ENCODE results near the gene EPN2.
A peak's percentile ranks its signal among the peaks of the same experiment; 100 is the strongest.
"Not testable (repeated sequence)": the region's sequence is repeated elsewhere in the genome, so short reads cannot be mapped to it uniquely, and the experiment has no call there.

EPN2 gene

DNA sequence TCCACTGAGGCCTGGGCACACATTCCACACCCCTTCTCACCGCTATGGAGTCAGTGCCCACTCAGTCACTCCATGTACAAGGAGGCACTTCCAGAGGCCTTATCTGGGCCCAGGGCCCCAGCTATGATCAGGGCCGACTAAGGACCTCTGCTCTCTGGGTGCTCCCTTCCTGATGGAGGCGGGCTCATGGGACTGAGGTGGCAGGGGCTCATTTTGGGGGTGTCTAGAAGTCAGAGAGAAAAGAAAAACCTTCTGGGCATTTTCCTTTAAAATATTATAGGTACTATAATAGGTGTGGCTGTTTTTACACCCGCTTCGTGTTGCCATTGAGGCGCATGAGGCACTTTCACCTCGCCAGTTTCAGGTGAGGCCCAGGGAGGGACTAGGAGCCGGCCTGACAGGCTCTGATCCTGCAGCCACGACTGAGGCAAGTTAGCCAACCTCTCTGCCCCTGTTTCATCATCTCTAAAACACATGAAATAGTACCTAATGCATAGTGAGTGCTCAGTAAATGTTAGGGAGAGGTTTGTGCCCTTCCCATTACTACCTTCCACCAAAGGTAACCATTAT, 111.0 kb downstream of the EPN2 start:
- DNase-seq, result no peak

DNA sequence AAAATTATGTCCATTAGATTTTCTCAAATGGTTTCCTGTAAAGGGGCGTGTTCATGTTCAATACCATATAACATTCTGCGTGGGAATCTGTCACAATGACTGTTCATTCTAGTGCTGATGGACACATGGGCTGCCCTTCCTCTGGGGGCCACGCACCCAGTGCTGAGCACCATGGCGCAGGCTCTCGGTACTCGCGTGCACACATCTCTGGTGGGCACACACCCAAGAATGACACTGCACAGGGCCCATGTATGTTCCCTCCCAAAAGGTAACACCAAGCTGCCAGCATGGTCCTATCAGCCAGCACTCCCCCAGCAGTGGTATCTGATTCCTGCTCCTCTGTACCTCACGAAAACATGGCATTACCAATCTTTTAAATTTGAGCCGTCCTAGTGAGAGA, 111.6 kb downstream of the EPN2 start:
- no peak for DNase-seq

DNA sequence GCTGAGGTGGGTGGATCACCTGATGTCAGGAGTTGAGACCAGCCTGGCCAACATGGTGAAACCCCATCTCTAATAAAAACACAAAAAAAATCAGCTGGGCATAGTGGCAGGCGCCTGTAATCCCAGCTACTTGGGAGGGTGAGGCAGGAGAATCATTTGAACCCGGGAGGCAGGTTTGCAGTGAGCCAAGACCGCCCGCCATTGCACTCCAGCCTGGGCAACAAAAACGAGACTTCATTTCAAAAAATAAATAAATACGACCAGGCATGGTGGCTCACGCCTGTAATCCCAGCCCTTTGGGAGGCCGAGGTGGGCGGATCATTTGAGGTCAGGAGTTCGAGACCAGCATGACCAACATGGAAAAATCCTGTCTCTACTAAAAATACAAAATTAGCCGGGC, 116.2 kb downstream of the EPN2 start:
- not testable (repeated sequence) for DNase-seq

DNA sequence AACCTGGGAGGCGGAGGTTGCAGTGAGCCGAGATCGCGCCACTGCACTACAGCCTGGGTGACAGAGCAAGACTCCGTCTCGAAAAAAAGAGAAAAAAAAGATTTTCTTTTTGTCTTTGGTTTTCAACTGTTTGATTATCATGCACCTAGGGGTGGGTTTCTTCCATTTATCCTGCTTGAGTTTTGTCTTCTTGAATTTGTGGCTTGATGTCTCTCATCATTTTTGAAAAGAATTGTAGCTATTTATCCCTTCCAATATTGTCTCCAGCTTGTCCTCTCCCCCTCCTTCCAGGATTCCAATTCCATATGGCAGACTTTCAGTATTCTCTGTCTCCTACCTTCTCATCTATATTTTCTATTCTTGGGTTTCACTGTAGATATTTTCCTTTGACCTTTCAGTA, 117.6 kb downstream of the EPN2 start:
- DNase-seq, result no peak

DNA sequence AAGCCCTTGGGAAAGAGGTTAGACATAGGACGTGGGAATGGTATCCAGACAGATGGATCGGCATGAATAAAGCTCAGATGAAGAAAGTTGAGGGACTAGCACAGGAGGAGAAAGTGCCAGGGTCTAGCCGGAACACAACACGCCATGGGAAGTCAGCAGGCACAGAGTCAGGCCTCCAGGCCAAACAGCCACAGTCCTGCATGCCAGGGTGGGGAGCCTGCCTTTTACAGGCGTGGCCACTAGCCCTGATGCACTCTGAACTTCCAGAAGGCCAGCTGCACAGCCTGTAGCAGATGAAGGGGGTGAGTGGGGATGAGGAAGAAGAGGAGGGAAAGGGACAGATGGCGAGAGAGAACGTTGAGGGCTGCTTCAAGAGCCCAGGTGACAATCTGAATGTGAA, 120.2 kb downstream of the EPN2 start:
- no peak for DNase-seq

DNA sequence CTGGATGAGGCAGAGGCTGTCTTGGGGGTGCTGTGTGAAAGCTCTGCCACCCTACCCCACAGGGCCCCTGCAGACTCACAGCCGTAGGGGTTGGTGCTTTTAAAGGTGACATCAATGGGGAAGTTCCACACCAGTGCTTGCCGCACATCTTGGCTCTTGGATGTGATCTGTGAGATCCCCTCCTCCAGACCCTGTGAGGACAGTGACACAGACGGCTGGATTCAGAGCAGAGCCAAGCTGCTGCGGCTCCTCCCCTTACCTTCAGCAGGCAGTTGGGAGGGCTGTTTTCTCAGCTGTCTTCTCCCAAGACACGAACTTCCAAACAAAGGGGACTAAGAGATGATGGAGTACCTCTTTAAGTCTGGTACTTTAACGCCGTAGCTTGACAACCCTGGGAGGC, 120.6 kb downstream of the EPN2 start:
- DNase-seq, result no peak

DNA sequence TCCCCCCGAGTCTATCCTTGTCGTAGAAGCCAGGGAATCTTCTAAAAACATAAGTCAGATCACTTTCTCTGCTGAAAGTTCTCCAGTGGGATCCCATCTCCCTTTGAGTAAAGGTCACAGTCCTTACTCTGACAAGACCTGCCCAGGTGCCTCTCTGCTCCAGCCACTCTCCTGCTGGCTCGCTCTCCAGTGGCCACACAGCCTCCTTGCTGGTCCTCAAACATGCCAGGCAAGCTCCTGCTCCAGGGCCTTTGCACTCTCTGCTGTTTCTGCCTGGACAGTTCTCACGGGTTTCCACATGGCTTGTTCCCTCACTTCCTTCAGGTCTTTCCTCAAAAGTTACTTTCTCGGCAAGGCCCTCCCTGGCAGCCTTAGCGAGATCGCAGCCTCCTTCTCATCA, 122.0 kb downstream of the EPN2 start:
- no peak for DNase-seq

DNA sequence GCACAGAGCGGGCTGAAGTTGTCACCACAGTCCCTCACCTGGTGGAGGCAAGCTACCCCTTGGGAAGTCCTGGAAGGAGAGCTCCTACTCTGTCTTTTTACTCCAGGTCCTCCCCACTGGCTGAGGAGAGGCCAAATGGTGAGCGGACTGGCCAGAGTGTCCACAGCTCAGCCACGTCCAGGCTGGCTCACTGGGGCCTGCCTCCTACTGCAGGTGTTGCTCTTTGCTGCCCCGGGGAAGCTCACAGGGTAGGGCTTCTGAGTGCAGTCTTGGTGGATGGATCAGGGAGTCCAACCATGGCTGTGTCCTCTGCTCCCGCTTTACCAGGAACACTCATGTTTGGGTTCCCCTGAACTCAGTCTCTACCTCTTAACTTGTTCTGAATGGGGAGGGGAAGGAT, 122.7 kb downstream of the EPN2 start:
- no peak for DNase-seq

DNA sequence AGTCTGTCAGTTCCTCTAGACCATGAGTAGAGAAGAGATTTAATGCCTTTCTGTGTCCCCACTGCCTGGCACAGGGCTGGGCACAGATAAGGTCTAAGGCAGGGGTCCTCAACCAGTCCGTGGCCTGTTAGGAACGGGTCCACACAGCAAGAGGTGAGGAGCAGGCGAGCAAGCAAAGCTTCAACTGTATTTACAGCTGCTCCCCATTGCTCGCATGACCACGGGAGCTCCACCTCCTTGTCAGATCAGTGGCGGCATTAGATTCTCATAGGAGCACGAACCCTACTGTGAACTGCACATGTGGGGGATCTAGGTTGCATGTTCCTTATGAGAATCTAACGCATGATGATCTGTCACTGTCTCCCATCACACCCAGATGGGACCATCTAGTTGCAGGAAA, 123.6 kb downstream of the EPN2 start:
- no peak for DNase-seq

DNA sequence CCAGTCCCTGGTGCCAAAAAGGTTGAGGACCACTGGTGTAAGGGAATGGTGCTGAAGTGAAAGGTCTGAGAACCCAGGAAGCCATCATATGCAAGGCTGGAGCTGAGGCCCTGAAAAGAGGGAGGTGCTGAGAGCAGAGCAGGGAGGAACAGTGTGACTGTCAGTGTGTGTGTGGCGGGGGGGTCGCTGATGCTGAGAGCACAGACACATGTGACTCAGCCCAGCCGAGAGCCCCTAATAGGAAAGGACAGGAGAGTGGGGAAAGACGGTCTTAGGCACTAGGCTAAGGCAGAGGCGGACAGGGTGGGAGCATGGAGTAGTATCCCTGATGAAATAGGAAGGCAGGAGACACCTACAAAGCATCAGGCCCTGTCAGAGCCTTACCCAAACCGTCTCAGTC, 124.2 kb downstream of the EPN2 start:
- no peak for DNase-seq

DNA sequence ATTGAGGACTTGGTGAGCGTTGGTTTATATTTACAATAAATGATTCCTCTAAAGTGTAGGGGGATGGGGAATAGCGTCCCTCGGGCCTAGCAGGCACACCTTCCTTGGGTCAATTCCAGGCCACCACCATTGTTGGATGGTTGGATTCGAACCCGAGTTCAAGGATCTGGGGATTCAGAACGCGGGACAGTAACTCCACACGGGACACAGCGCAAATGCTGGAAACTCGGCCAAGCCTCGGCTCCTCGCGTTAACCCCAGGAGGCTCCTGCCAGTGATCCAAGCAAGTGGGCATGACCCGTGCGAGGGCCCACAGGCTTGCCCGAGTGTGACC, 124.7 kb downstream of the EPN2 start:
- DNase-seq, result no peak

DNA sequence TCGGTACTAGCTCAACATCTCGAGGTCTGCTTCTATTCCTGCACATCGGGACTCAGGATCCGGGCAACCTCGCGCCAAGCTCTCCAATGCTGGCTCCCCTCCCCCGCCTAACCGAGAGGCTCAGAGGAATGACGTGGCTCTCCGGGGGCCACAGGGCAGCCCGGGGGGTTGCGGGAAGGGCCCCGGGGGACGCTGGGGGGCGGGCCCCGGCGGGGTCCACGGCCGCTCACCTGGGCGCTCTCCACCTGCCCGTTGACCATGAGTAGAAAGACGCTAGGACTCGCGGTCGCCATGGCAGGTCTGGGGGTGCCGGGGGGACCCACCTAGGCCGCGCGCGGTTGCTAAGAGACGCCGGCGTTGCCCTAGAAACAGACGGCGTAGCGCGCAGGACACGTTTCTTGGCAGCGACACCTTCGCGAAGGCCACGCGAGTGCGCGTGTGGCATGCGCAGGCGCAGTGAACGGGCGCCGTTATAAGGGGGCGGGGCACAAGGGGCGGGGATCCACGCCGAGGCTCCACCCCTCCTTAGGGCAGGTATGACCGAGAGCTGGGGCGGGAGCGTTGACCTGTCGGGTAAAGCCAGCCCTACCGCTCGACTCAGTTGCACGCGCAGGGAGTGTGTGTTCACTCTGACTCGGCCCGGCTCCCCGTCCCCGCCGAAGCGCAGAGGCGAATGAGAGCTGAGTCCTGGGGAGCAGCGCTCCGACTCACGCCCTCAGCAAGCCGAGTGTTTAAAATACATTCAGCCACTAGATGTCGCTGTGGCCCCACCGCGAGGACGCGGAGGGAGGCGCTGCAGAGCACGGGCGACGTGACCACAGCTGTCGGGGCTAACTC, 125.3 kb downstream of the EPN2 start, which contains the start of gene B9D1:
B9D1 (minus strand) TSS at position 447 of the 837 bp plus-strand sequence; CDS start at position 293, 154 bp downstream.
- peak; percentile 67 for DNase-seq

DNA sequence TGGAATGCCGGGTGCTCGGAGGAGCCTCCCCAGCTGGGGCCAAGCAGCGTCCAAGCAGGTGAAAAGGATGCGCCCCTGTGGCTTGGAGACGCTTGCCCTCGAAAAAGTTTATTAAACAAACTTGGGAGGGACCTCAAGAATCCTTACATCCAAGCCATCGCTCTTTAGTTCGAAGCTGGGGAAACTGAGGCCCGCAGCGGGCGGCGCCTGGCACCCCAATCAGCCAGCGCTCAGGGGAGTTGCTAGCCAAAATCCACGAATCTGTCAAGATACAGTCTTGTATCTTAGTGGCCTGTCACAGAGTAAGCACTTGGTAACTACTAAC, 125.9 kb downstream of the EPN2 start:
- DNase-seq, result no peak

DNA sequence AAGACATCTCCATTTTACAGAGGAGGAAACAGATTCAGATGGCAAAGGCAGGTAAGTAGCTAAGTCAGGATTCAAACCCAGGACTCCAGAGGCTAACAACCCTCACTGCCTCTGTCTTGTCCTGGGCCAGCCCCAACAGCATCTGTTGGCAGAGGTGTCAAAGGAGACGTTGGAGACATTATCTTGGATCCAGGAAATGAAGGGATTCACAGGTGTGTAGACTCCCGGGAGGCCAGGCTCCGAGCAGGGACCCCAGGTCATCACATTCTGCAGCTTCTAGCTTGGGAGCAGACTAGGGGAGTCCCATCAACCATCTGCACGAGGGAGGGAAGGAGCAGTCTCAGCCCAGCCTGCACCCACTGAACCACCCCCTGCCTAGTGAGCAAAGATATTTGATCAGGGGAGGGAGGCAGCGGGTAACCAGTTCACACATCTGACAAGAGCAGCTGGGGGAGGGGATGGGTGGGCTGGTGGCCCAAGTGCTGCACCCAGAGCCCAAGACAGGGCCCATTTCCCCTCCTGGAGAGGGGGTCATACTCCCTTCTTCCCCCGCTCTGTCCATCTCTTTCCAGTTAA, 126.4 kb downstream of the EPN2 start:
- DNase-seq, result no peak

DNA sequence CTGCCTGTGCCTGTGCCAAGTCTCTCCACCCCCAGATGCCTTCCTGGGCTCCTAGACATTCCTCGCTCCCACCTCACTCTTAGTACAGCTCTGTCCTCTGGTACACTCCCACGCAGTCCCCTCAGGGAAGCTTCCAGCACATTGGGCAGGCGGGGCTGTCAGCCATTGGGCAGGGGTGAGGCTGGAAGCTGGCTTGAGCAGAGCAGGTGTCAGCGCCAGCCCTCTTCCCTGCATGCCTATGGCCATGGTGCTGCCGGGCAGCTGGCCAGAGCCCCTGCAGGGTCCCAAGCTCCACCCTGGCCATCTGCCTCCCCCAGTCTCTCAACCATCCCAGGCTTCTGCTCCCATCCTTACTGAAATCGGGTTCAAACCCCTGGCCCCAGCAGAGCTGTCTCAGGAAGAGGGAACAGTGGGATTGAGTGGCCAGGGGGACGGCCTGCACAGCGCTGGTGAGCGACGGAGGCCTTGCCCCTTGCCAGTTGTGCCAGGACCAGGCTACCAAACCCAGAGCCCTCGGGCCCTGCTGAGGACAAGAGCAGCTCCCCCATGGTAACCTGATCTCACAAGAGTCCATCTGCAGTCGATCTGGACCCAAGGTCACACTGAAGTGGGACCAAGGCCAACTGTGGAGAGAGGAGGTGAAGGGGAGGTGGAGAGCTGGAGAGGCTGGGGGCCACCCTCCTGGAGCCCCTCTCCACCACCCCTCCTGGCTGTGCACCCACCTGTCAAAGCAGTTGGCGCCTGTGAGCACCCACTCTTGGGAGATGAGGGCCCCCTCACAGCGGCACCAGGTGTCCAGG, 127.7 kb downstream of the EPN2 start:
- DNase-seq, result no peak

DNA sequence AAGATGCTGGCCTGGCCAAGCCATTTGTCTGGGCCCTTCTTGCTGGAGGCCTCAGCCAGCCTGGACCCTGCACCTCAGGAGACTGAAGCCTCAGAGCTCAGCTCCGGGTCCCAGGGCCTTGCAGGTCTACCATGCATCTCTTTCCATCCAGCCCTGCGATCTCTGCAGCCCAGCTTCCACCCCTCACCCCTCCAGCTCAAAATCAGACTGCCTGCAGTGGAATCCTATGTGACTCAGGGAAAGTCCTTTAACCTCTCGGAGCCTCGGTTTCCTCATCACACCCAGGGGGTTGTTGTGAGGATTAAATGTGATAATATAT, 128.3 kb downstream of the EPN2 start:
- no peak for DNase-seq

DNA sequence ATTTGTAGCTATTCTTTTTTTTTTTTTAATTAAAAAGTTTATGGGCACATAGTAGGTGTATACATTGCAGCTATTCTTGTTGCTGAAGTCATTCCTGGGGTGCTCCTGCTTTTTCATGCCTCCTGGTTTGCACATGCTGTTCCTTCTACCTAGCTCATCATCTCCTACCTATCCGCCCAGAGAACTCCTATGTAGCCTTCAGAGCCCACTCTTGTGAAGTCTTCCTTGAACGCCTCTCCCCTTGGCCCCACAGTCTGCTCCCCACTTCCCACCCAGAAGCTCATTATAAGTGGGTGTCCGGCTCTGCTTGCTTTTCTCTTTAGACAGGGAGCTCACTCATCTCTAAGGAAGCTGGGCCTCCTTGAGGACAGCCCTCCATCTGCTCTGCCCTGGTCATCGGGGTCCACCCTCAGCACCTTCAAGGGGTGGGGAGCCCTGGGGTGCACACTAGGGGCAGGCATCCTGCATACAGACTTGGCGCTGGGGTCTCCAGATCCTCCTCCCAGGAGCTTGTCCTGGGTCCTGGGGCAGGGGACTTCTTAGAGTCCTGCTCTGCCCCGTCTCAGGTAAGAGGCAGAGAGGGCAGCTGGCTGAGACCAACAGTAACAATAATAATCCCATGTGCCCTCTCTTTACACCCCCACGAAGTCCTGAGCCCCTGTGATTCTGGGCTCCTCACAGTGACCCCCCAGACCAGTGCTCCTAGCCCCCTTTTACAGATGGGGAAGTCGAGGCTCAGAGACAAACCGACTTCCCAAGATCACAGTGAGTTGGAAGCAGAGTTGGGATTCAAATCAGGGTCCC, 128.9 kb downstream of the EPN2 start:
- DNase-seq, result no peak

DNA sequence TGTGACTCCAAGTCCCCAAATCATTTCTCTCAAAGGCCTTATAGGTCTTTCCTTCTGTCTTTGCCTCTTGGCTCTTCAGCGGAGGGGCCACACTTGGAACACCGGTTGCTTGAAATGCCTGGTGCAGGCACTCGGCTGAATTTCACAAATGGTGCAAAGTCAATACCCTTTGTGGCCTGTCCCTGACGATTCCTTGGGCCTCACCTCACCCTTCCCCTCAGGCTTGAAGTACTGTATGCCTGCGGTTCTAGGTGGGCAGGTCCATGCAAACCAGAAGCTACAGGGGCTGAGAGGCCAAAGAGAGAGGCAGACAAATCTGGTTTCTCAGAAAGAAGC, 129.4 kb downstream of the EPN2 start:
- no peak for DNase-seq

DNA sequence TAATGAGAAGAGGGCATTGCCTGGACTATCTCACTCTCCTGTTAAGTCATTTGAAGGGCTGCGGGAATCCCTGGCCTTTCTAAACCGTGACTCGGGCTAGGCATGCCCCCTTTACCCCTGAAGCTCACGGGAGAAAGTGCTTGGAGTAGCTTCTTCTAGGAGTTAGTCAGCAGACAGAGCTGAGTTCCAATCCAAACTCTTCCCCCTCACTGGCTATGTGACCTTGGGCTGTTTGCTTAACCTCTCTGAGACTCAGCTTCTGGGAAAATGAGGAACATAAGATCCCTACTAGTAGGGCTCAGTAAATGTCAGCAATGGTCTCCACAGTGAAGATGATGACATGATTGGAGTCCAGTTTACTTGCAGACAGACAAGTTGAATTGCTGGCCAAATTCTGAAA, 131.1 kb downstream of the EPN2 start:
- DNase-seq, result no peak

DNA sequence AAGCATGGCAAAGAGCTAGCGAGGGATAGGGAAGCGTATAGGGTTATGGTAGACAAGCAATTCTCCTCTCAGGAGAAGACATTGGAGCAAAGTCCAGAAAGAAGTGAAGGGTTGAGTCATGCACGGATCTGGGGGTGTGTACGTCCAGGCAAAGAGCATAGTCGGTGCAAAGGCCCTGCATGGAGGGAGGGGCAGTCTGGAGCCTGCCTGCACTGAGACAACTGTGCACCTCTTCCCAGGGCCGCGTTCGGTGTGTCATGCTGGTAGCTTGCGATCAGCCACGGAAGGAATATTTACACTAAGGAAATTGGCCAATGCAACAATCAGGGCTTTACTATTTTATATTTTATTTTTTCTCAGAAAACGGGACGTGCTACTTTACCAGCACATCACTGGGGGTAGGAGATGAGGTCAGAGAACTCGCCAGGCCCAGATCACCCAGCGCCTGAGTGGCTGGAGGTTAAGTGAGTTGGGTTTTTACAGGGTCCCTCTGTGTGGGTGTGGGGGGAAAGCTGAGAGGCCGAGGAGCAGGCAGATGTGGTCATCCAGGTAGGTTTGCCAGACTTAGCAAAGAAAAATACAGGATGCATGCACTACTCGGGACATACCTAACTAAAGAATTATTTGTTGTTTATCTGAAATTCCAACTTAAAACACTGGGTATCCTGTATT, 132.1 kb downstream of the EPN2 start:
- DNase-seq, result no peak

DNA sequence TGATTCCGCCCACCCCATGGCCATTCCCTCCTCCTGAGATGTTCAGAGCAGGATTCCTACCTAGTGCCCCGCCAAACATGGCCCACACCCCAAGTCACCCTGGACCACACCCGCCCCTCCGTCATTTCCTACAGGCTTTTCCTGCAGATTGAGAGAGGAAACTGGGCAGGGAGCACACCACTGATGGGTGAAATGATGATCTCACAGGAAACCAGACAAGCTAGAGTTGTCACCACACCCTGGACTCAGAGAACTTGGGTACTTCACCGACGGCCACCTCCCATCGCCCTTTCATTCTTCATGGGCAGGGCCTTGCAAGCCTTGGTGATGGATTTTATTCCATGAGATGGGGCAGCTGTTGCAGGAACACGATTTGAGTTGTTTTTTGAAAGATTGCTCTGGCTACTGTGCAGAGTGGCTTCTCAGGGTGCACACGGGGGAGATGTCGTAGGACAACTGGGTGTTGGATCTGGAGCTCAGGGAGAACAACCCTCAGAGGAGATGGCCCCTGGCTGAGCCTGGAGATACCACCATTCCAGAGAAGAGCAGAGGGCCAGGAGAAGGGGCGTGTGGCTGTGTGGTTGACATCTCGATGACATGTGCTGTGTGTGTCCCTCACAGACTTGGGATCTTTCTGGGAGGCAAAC, 132.8 kb downstream of the EPN2 start:
- no peak for DNase-seq

DNA sequence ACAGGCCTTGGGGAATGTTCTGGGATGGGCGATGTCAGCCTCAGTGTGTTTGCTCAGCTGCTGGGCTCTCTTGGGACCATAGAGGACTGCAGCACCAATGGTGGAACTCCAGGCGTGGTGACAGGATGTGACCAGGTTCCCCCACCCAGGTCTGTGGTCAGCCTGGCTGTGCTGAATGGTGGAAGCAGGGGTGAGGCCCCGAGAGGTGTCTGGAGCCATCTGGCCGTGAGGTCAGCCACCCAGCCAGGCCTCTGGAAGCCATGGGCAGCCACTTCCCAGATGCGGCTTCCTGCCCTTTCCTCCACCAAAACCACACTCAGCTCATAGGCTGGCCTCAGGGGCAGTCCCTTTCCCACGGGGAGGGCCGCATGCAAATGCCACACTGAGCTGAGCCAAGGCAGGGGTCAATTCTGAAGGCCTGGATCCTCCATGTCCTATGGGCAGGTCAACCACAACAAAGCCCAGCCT, 133.4 kb downstream of the EPN2 start:
- DNase-seq, result no peak

Data from NCI-H2029 (cell line).